HCT116 (cell line): Measurements from ENCODE around the gene TIMM44.

Source experiments
- CEBPB ChIP-seq: IDR thresholded peaks from 2 replicates; pipeline ENCODE4 v1.6.1; 2012; ENCODE audit warnings: low read depth
- EZH2 ChIP-seq: fragments of 200-600 bp; sonication (generic); IDR thresholded peaks from 2 replicates; pipeline ENCODE4 v1.6.1; 2017; ENCODE audit warnings: antibody characterized with exemption, mixed run types
- EZH2phosphoT487 ChIP-seq: fragments of 200-600 bp; IDR thresholded peaks from 2 replicates; pipeline ENCODE4 v1.6.1; 2018; ENCODE audit warnings: antibody characterized with exemption, borderline replicate concordance
- FOSL1 ChIP-seq: IDR thresholded peaks from 2 replicates; pipeline ENCODE4 v1.6.1; 2012; ENCODE audit warnings: low read depth
- JUND ChIP-seq: IDR thresholded peaks from 2 replicates; pipeline ENCODE4 v1.6.1; 2012
- POLR2A ChIP-seq: IDR thresholded peaks from 2 replicates; pipeline ENCODE4 v1.7.0; 2011; ENCODE audit warnings: borderline replicate concordance; ENCODE audit not compliant: insufficient read depth, insufficient read length; ENCODE audit errors: extremely low read depth
- POLR2AphosphoS5 ChIP-seq: IDR thresholded peaks from 2 replicates; pipeline ENCODE4 v1.6.1; 2011; ENCODE audit warnings: mild to moderate bottlenecking, low read depth, low read length, moderate library complexity
- SP1 ChIP-seq: IDR thresholded peaks from 2 replicates; pipeline ENCODE4 v1.6.1; 2012; ENCODE audit warnings: low read depth
- SRF ChIP-seq: IDR thresholded peaks from 2 replicates; pipeline ENCODE4 v1.6.1; 2012; ENCODE audit warnings: low read depth
- TCF7L2 ChIP-seq: IDR thresholded peaks from 2 replicates; pipeline ENCODE4 v1.7.0; 2011; ENCODE audit warnings: borderline replicate concordance, inconsistent platforms; ENCODE audit not compliant: insufficient read depth, insufficient read length; ENCODE audit errors: extremely low read depth
- ZFX ChIP-seq: fragments of 450-650 bp; IDR thresholded peaks from 2 replicates; pipeline ENCODE4 v1.6.1; 2017
- TF ChIP-seq, protein P1 (sequence below), 3 experiments: fragments of 200-600 bp in 1 of 3; sonication (generic) in 1 of 3; IDR thresholded peaks in 2 of 3; conservative IDR thresholded peaks in 1 of 3; 2 replicates each; pipeline ENCODE4 v1.5.1; 2012 to 2017; ENCODE audit warnings: low read depth in 2 of 3, low read length in 2 of 3, antibody characterized with exemption in 1 of 3, borderline replicate concordance in 1 of 3, control low read depth in 1 of 3, mild to moderate bottlenecking in 1 of 3, mixed read lengths in 1 of 3, mixed run types in 1 of 3, moderate library complexity in 1 of 3; ENCODE audit not compliant: insufficient read depth in 1 of 3
- TF ChIP-seq, protein P2 (sequence below): IDR thresholded peaks from 2 replicates; pipeline ENCODE4 v1.6.1; 2012; ENCODE audit warnings: low read depth
- TF ChIP-seq, protein P3 (sequence below): IDR thresholded peaks from 2 replicates; pipeline ENCODE4 v1.6.1; 2011; ENCODE audit warnings: mild to moderate bottlenecking, low read length, moderate library complexity; ENCODE audit not compliant: insufficient replicate concordance; ENCODE audit errors: extremely low read depth

DNA sequence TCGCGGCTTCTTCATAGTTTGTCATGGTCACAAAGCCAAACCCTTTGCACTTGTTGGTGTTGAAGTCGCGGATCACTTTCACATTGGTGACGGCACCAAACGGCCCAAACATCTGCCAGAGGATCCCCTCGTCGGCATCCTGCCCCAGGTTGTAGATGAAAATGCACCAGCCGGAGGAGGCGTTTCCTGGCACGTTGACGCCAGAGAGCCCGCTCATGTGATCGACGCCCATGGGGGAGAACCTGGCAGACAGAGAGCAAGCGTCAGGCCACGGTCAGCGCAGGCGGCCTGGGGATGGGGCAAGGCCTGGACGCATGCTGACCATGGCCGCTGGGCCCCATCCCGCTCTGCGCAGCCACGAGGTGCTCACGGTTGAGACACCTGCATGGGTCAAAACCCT lies 20.1 kb upstream of the TIMM44 start:
- no peak for TF ChIP-seq EZH2phosphoT487
- no peak for TF ChIP-seq CEBPB
- TF ChIP-seq, protein P1, sequence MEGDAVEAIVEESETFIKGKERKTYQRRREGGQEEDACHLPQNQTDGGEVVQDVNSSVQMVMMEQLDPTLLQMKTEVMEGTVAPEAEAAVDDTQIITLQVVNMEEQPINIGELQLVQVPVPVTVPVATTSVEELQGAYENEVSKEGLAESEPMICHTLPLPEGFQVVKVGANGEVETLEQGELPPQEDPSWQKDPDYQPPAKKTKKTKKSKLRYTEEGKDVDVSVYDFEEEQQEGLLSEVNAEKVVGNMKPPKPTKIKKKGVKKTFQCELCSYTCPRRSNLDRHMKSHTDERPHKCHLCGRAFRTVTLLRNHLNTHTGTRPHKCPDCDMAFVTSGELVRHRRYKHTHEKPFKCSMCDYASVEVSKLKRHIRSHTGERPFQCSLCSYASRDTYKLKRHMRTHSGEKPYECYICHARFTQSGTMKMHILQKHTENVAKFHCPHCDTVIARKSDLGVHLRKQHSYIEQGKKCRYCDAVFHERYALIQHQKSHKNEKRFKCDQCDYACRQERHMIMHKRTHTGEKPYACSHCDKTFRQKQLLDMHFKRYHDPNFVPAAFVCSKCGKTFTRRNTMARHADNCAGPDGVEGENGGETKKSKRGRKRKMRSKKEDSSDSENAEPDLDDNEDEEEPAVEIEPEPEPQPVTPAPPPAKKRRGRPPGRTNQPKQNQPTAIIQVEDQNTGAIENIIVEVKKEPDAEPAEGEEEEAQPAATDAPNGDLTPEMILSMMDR (IDR thresholded peaks at IDR 0.05 in 2 of 3, conservative IDR thresholded peaks at IDR 0.05 in 1 of 3; ENCODE audit: borderline replicate concordance in 1 of 3, insufficient read depth in 1 of 3, low read depth in 2 of 3, low read length in 2 of 3): no peak
- no peak for TF ChIP-seq POLR2AphosphoS5
- TF ChIP-seq TCF7L2: no peak
- TF ChIP-seq JUND: no peak
- no peak for TF ChIP-seq SP1
- no peak for TF ChIP-seq FOSL1
- TF ChIP-seq, protein P2, sequence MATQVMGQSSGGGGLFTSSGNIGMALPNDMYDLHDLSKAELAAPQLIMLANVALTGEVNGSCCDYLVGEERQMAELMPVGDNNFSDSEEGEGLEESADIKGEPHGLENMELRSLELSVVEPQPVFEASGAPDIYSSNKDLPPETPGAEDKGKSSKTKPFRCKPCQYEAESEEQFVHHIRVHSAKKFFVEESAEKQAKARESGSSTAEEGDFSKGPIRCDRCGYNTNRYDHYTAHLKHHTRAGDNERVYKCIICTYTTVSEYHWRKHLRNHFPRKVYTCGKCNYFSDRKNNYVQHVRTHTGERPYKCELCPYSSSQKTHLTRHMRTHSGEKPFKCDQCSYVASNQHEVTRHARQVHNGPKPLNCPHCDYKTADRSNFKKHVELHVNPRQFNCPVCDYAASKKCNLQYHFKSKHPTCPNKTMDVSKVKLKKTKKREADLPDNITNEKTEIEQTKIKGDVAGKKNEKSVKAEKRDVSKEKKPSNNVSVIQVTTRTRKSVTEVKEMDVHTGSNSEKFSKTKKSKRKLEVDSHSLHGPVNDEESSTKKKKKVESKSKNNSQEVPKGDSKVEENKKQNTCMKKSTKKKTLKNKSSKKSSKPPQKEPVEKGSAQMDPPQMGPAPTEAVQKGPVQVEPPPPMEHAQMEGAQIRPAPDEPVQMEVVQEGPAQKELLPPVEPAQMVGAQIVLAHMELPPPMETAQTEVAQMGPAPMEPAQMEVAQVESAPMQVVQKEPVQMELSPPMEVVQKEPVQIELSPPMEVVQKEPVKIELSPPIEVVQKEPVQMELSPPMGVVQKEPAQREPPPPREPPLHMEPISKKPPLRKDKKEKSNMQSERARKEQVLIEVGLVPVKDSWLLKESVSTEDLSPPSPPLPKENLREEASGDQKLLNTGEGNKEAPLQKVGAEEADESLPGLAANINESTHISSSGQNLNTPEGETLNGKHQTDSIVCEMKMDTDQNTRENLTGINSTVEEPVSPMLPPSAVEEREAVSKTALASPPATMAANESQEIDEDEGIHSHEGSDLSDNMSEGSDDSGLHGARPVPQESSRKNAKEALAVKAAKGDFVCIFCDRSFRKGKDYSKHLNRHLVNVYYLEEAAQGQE: no peak
- no peak for TF ChIP-seq EZH2
- TF ChIP-seq SRF: no peak
- no peak for TF ChIP-seq ZFX
- no peak for TF ChIP-seq POLR2A
- TF ChIP-seq, protein P3, sequence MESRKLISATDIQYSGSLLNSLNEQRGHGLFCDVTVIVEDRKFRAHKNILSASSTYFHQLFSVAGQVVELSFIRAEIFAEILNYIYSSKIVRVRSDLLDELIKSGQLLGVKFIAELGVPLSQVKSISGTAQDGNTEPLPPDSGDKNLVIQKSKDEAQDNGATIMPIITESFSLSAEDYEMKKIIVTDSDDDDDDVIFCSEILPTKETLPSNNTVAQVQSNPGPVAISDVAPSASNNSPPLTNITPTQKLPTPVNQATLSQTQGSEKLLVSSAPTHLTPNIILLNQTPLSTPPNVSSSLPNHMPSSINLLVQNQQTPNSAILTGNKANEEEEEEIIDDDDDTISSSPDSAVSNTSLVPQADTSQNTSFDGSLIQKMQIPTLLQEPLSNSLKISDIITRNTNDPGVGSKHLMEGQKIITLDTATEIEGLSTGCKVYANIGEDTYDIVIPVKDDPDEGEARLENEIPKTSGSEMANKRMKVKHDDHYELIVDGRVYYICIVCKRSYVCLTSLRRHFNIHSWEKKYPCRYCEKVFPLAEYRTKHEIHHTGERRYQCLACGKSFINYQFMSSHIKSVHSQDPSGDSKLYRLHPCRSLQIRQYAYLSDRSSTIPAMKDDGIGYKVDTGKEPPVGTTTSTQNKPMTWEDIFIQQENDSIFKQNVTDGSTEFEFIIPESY: no peak
